ENCODE data around the gene MEF2A.
A peak's percentile ranks its signal among the peaks of the same experiment; 100 is the strongest.

The MEF2A gene

GRCh38 chr15:99558084-99558483 lies 7.7 kb upstream of the MEF2A start:
- Mint-ChIP-seq H3K4me1 (peaks cover 15% of the 10 kb centered on the region), H3K36me3 (ENCODE audit: low read depth) (no peaks in the 10 kb centered on the region), H3K27me3 (ENCODE audit: low read depth, poor library complexity) (peaks cover 7% of the 10 kb centered on the region), H3K9me3 (no peaks in the 10 kb centered on the region), H3K27ac (no peak overlapping the region), H3K4me3 (no peak overlapping the region)
- DNase-seq = no peak
- TF ChIP-seq CTCF (IDR thresholded peaks at IDR 0.05) = no peak

GRCh38 chr15:99558571-99558970 lies 7.2 kb upstream of the MEF2A start:
- peaks cover 20% of the 10 kb centered on the region for H3K4me1 Mint-ChIP-seq
- H3K36me3 Mint-ChIP-seq (ENCODE audit: low read depth) = no peaks in the 10 kb centered on the region
- H3K4me3 Mint-ChIP-seq = no peak overlapping the region
- H3K9me3 Mint-ChIP-seq = no peaks in the 10 kb centered on the region
- H3K27me3 Mint-ChIP-seq (ENCODE audit: low read depth, poor library complexity) = peaks cover 10% of the 10 kb centered on the region
- no peak for DNase-seq
- H3K27ac Mint-ChIP-seq = no peak overlapping the region
- no peak for TF ChIP-seq CTCF (IDR thresholded peaks at IDR 0.05)

- Mint-ChIP-seq H3K36me3 (ENCODE audit: low read depth) (no peaks in the 10 kb centered on the region), H3K4me1 (peaks cover 36% of the 10 kb centered on the region), H3K27ac (peak overlapping the region; percentile 29), H3K4me3 (no peak overlapping the region), H3K9me3 (no peaks in the 10 kb centered on the region), H3K27me3 (ENCODE audit: low read depth, poor library complexity) (peaks cover 14% of the 10 kb centered on the region)
- no peak for TF ChIP-seq CTCF (IDR thresholded peaks at IDR 0.05)
- no peak for DNase-seq
Measured at GRCh38 chr15:99561476-99562230, 4.1 kb upstream of the MEF2A start.

- H3K4me3 Mint-ChIP-seq = no peak overlapping the region
- no peak for DNase-seq
- no peak overlapping the region for H3K27ac Mint-ChIP-seq
- H3K9me3 Mint-ChIP-seq = no peaks in the 10 kb centered on the region
- H3K27me3 Mint-ChIP-seq (ENCODE audit: low read depth, poor library complexity) = peaks cover 14% of the 10 kb centered on the region
- no peaks in the 10 kb centered on the region for H3K36me3 Mint-ChIP-seq (ENCODE audit: low read depth)
- peaks cover 41% of the 10 kb centered on the region for H3K4me1 Mint-ChIP-seq
- TF ChIP-seq CTCF (IDR thresholded peaks at IDR 0.05) = no peak
Measured at GRCh38 chr15:99562238-99562637, 3.5 kb upstream of the MEF2A start.

GRCh38 chr15:99564221-99565048 lies 1.3 kb upstream of the MEF2A start:
- Mint-ChIP-seq H3K4me3 (peak overlapping the region; percentile 78), H3K27me3 (ENCODE audit: low read depth, poor library complexity) (peaks cover 14% of the 10 kb centered on the region), H3K9me3 (no peaks in the 10 kb centered on the region), H3K36me3 (ENCODE audit: low read depth) (no peaks in the 10 kb centered on the region), H3K4me1 (peaks cover 62% of the 10 kb centered on the region), H3K27ac (peak overlapping the region; percentile 5)
- no peak for TF ChIP-seq CTCF (IDR thresholded peaks at IDR 0.05)
- peak; percentile 10 for DNase-seq

Measured in nephron progenitor cell (in vitro differentiated cells).